Parathyroid adenoma (tissue), 2 donors: Measurements from ENCODE around the gene COX10.
"Not testable (repeated sequence)": the region's sequence is repeated elsewhere in the genome, so short reads cannot be mapped to it uniquely, and the experiment has no call there.

Source experiments
- H2AFZ ChIP-seq: fragments of 300-600 bp; sonication (generic); one replicate; pipeline ENCODE4 v1.7.0; 2017; ENCODE audit warnings: antibody characterized with exemption, mild to moderate bottlenecking
- H3K27ac ChIP-seq: fragments of 300-600 bp; sonication (generic); one replicate; pipeline ENCODE4 v1.7.0; 2017
- H3K27me3 ChIP-seq: fragments of 300-600 bp; sonication (generic); one replicate; pipeline ENCODE4 v1.7.0; 2017; ENCODE audit warnings: low read length; ENCODE audit not compliant: control insufficient read depth, insufficient read depth
- H3K36me3 ChIP-seq: fragments of 300-600 bp; sonication (generic); one replicate; pipeline ENCODE4 v1.7.0; 2017; ENCODE audit warnings: low read length; ENCODE audit not compliant: control insufficient read depth, insufficient read depth
- H3K4me1 ChIP-seq: fragments of 300-600 bp; sonication (generic); one replicate; pipeline ENCODE4 v1.7.0; 2017; ENCODE audit warnings: control low read depth
- H3K4me2 ChIP-seq: fragments of 300-600 bp; sonication (generic); one replicate; pipeline ENCODE4 v1.7.0; 2017; ENCODE audit warnings: low read length
- H3K4me3 ChIP-seq: fragments of 300-600 bp; sonication (generic); one replicate; pipeline ENCODE4 v1.7.0; 2017; ENCODE audit warnings: low read depth, low read length
- H3K79me2 ChIP-seq: fragments of 300-600 bp; sonication (generic); one replicate; pipeline ENCODE4 v1.7.0; 2017; ENCODE audit warnings: control low read depth
- H3K9ac ChIP-seq: fragments of 300-600 bp; sonication (generic); one replicate; pipeline ENCODE4 v1.7.0; 2017; ENCODE audit warnings: mild to moderate bottlenecking
- H3K9me3 ChIP-seq: fragments of 300-600 bp; sonication (generic); one replicate; pipeline ENCODE4 v1.7.0; 2017; ENCODE audit warnings: low read length; ENCODE audit not compliant: control insufficient read depth
- CTCF ChIP-seq: fragments of 300-600 bp; sonication (generic); IDR thresholded peaks from one replicate; pipeline ENCODE4 v1.7.0; 2017; ENCODE audit warnings: antibody characterized with exemption, mild to moderate bottlenecking
- donor health status: primary hyperparathyroidism.

The COX10 gene

DNA sequence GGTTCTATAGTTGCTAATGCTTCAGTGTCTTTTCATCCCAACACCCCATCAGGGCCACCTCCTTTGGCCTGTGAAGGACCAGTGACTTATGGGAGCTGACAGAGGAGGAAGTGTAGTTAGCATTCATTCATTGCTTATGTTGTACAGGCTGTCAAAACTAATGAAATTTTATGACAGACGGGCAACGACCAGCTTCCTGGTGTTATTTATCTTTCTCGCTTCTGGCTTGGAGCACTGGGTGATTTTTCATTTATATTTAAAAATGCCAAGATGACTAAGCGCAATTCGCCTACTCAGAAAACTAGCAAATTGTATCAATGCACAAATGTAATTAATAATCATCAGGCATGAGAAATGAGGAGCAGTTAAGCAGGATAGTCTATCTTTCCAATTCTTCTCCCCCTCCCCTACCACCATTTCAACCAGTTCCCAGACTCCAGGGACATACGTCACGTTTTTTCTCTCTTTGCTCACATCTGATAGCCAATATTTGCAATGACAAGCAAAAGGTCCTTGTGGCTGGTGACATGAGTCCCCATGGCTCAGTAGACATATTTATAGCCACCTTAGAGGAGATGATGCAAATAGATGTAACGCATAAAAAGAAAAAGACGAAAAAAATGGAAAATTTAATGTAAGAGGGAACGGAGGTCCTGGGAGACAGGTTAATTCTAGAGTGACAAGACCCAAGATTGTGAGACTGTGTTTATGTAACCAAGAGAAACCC, 156.1 kb downstream of the COX10 start:
- H3K79me2 ChIP-seq = no peaks in the 10 kb centered on the region
- no peak overlapping the region for H3K4me2 ChIP-seq
- H3K9me3 ChIP-seq = no peaks in the 10 kb centered on the region
- no peak for TF ChIP-seq CTCF
- no peaks in the 10 kb centered on the region for H3K27me3 ChIP-seq
- no peak overlapping the region for H3K9ac ChIP-seq
- no peaks in the 10 kb centered on the region for H3K36me3 ChIP-seq
- H2AFZ ChIP-seq = no peak overlapping the region
- H3K4me3 ChIP-seq = no peak overlapping the region
- H3K27ac ChIP-seq = no peak overlapping the region
- no peaks in the 10 kb centered on the region for H3K4me1 ChIP-seq

GRCh38 chr17:14227052-14227451, 157.7 kb downstream of the COX10 start:
- Histone ChIP-seq H3K9ac (no peak overlapping the region), H3K9me3 (no peaks in the 10 kb centered on the region), H3K4me2 (no peak overlapping the region), H3K79me2 (no peaks in the 10 kb centered on the region), H3K4me1 (no peaks in the 10 kb centered on the region), H3K36me3 (no peaks in the 10 kb centered on the region), H3K4me3 (no peak overlapping the region), H2AFZ (no peak overlapping the region), H3K27ac (no peak overlapping the region), H3K27me3 (no peaks in the 10 kb centered on the region)
- no peak for TF ChIP-seq CTCF

DNA sequence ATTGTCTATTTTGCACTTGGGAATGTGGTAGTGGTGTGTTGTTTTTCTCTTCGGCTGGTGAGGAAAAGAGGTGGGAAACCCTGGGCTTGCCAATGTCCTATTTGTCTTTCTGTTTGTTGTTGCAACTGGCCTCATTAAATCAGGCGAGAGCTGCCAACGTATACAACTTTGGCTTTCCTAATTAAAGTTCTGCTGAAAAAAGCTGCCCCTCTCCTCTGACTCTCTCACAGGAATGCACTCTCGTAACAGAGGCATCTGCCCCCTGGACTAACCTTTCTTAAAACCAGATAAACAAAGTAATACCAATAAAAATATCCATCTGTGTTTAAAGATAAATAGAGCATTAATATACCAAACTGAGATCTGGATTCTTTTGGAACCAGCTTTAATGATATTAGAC, 159.6 kb downstream of the COX10 start:
- Histone ChIP-seq H3K9ac (no peak overlapping the region), H3K4me3 (no peak overlapping the region), H3K27ac (no peak overlapping the region), H3K4me1 (no peaks in the 10 kb centered on the region), H2AFZ (no peak overlapping the region), H3K4me2 (no peak overlapping the region), H3K79me2 (no peaks in the 10 kb centered on the region), H3K27me3 (no peaks in the 10 kb centered on the region), H3K36me3 (no peaks in the 10 kb centered on the region), H3K9me3 (no peaks in the 10 kb centered on the region)
- no peak for TF ChIP-seq CTCF

DNA sequence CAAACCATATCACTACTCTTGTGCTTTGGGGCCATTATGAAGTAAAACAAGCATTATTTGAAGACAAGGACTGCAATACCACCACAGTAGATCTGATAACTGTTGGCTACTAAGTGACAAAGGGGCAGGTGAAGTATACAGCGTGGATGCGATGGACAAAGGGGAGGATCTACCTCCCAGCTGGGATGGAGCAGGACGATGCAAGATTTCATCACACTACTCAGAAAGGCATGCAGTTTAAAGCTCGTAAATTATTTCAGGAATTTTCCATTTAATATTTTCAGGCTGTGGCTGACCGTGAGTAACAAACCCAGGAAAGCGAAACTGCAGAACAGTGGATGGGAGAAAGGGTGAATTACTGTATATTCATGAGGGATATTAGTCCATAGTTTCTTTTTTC, 161.9 kb downstream of the COX10 start:
- not testable (repeated sequence) for H3K9ac ChIP-seq, H3K4me3 ChIP-seq, H3K9me3 ChIP-seq, H3K36me3 ChIP-seq, H3K4me1 ChIP-seq, H3K4me2 ChIP-seq, H3K27me3 ChIP-seq, H3K27ac ChIP-seq, H3K79me2 ChIP-seq, H2AFZ ChIP-seq

DNA sequence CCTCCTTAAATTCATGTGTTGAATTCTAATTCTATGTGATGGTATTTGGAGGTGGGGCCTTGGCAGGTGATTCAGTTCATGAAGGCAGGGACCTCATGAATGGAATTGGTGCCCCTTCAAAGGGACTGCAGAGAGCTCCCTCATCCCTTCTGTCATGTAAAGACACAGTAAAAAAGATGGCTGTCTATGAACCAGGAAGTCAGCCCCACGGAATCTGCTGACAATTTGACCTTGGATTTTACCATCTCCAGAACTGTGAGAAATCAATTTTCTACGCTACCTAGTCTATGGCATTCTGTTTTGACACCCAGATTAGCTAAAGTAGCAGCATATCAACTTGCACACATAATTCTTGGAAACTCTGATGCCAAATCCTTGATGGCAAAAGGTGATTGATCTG, 165.7 kb downstream of the COX10 start:
- not testable (repeated sequence) for H3K4me3 ChIP-seq, H3K27ac ChIP-seq, H3K4me2 ChIP-seq, H3K9ac ChIP-seq, H3K9me3 ChIP-seq, H3K79me2 ChIP-seq, H3K36me3 ChIP-seq, H3K4me1 ChIP-seq, H3K27me3 ChIP-seq, H2AFZ ChIP-seq

GRCh38 chr17:14236032-14236431, 166.7 kb downstream of the COX10 start:
- H3K4me3 ChIP-seq, H3K79me2 ChIP-seq, H3K4me2 ChIP-seq, H3K27ac ChIP-seq, H3K9ac ChIP-seq, H2AFZ ChIP-seq, H3K4me1 ChIP-seq, H3K9me3 ChIP-seq, H3K27me3 ChIP-seq, H3K36me3 ChIP-seq: not testable (repeated sequence)

- not testable (repeated sequence) for H3K4me2 ChIP-seq, H3K9ac ChIP-seq, H3K9me3 ChIP-seq, H3K79me2 ChIP-seq, H3K4me3 ChIP-seq, H2AFZ ChIP-seq, H3K27me3 ChIP-seq, H3K27ac ChIP-seq, H3K36me3 ChIP-seq, H3K4me1 ChIP-seq
Measured at GRCh38 chr17:14236762-14237161, 167.5 kb downstream of the COX10 start, which contains the start of gene CDRT15. CDRT15 (minus strand) TSS chr17:14236862; CDS start chr17:14236833, 29 bp downstream.

DNA sequence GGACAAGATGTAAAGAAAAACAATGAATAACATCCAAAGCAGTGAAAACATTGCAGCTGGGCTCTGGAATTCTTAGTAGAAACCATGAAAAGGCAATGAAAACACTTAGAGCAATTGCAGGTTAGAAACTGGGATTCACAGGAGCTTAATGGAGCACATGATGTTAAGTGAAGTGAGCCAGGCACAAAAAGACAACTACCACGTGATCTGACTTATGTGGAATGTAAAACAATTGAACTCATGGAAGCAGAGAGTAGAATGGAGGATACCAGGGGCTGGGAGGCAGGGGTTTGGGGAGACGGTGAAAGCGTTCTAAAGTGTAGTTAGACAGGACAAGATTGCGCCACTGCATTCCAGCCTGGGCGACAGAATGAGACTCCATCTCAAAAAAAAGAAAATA, 170.0 kb downstream of the COX10 start:
- H3K4me2 ChIP-seq, H3K9ac ChIP-seq, H3K27ac ChIP-seq, H3K27me3 ChIP-seq, H2AFZ ChIP-seq, H3K9me3 ChIP-seq, H3K4me3 ChIP-seq, H3K4me1 ChIP-seq, H3K79me2 ChIP-seq, H3K36me3 ChIP-seq: not testable (repeated sequence)
